T-helper 2 cell treated with Interferon-gamma antibody and Interleukin-4, amounts not matched to agents 5 μg/mL and 100 μg/mL, for 36 hours (primary cell): ENCODE measurements around the gene HMCN1.
"Not testable (repeated sequence)": the region's sequence is repeated elsewhere in the genome, so short reads cannot be mapped to it uniquely, and the experiment has no call there.

Source experiments
- DNase-seq: peaks from one replicate; pipeline ENCODE4 v3.0.0; 2021; ENCODE audit warnings: low spot score
- H3K27ac Mint-ChIP-seq: one replicate; pipeline ENCODE4 v1.8.0; 2021; ENCODE audit warnings: mild to moderate bottlenecking, mixed read lengths
- H3K27me3 Mint-ChIP-seq: one replicate; pipeline ENCODE4 v1.8.0; 2021; ENCODE audit warnings: low read depth, mixed read lengths
- H3K36me3 Mint-ChIP-seq: one replicate; pipeline ENCODE4 v1.8.0; 2021; ENCODE audit warnings: low read depth, mixed read lengths
- H3K4me1 Mint-ChIP-seq: one replicate; pipeline ENCODE4 v1.8.0; 2021; ENCODE audit warnings: low read depth, mixed read lengths
- H3K4me3 Mint-ChIP-seq: one replicate; pipeline ENCODE4 v1.8.0; 2022; ENCODE audit warnings: mild to moderate bottlenecking, moderate library complexity, mixed read lengths
- H3K9me3 Mint-ChIP-seq: one replicate; pipeline ENCODE4 v1.8.0; 2021; ENCODE audit warnings: mixed read lengths

The HMCN1 gene

DNA sequence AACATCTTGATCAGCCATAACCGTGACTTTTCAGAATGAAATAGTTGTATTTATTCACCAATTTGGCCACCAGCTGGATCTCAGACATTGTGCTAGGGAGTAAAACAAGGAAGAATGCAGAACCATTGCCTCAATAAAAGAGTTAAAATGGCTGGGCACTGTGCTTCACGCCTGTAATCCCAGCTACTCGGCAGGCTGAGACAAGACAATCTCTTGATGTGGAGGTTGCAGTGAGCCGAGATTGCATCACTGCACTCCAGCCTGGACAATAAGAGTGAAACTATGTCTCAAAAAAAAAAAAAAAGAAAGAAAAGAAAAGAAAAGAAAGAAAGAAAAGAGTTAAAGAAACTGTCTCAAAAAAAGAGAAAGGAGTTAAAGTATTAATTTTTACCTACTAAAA lies 441.4 kb downstream of the HMCN1 start:
- no peak for DNase-seq
- no peaks in the 10 kb centered on the region for H3K4me1 Mint-ChIP-seq
- H3K9me3 Mint-ChIP-seq, result no peaks in the 10 kb centered on the region
- H3K27me3 Mint-ChIP-seq, result peaks cover 27% of the 10 kb centered on the region
- no peak overlapping the region for H3K4me3 Mint-ChIP-seq
- no peak overlapping the region for H3K27ac Mint-ChIP-seq
- H3K36me3 Mint-ChIP-seq, result no peaks in the 10 kb centered on the region

GRCh38 chr1:186178426-186179043 lies 444.3 kb downstream of the HMCN1 start:
- Mint-ChIP-seq H3K9me3 (no peaks in the 10 kb centered on the region), H3K4me1 (no peaks in the 10 kb centered on the region), H3K4me3 (no peak overlapping the region), H3K27ac (no peak overlapping the region), H3K36me3 (no peaks in the 10 kb centered on the region), H3K27me3 (peaks cover 27% of the 10 kb centered on the region)
- DNase-seq, result no peak

DNA sequence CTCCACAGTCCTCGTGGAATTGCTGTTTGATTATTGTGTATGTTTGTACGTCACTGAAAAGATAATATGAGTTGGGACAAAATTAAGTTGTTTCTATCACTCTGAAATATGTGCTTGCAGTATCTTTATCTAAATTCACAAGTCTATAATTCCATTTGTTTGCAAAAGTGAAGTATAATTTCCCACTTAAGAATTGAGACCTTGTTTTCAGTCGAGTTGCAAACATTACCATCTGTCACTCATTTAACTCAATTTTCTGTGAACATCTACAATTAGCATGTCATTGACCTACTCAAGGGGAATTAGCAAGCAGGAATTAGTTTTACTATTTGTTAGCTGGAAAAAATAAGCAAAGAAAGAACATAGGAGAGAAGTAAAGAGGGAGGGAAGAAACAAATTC lies 445.0 kb downstream of the HMCN1 start:
- Mint-ChIP-seq H3K4me1 (peaks cover 6% of the 10 kb centered on the region), H3K27me3 (peaks cover 27% of the 10 kb centered on the region), H3K9me3 (no peaks in the 10 kb centered on the region), H3K27ac (no peak overlapping the region), H3K36me3 (no peaks in the 10 kb centered on the region), H3K4me3 (no peak overlapping the region)
- DNase-seq, result no peak

- Mint-ChIP-seq H3K9me3 (no peaks in the 10 kb centered on the region), H3K36me3 (no peaks in the 10 kb centered on the region), H3K4me3 (no peak overlapping the region), H3K27me3 (peaks cover 18% of the 10 kb centered on the region), H3K27ac (no peak overlapping the region), H3K4me1 (peaks cover 13% of the 10 kb centered on the region)
- peak; percentile 20 for DNase-seq
These were observed 449.0 kb downstream of the HMCN1 start for GRCh38 chr1:186183219-186183618.

DNA sequence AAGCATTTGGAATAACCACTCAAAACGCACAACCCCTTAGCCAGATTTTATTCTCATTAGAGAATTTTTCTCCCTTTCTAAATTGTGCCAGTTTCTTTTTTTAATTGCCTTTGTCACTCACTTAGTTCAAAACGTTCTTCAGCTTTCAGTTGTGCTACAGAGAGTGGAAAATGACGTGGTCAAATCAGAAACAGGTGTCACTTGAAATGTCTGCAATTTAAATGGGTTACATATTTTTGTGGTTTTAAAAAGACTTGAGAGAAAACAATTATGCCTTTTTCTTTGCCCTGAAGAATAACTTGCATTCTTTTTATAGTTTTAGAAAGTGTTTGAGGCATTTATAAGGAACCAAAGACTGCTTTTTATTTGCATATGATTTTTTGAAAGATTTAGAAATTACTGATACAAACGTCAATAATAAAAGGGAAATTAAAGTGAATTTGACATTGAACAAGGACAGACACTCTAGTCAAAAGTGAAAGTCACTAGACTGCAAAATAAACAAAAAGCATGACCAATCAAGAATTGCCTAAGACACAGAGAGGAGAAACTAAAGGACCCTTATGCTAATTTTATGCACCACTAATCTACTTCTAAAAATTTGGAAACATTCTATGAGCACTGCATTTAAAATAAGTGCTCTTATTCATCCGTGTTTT lies 449.9 kb downstream of the HMCN1 start:
- Mint-ChIP-seq H3K4me3 (no peak overlapping the region), H3K4me1 (peaks cover 15% of the 10 kb centered on the region), H3K27ac (no peak overlapping the region), H3K36me3 (no peaks in the 10 kb centered on the region), H3K27me3 (peaks cover 15% of the 10 kb centered on the region), H3K9me3 (no peaks in the 10 kb centered on the region)
- no peak for DNase-seq

- H3K4me3 Mint-ChIP-seq, H3K36me3 Mint-ChIP-seq, H3K27me3 Mint-ChIP-seq, H3K9me3 Mint-ChIP-seq, H3K27ac Mint-ChIP-seq, DNase-seq: not testable (repeated sequence)
- H3K4me1 Mint-ChIP-seq, result peaks cover 15% of the 10 kb centered on the region
These were observed 452.1 kb downstream of the HMCN1 start for GRCh38 chr1:186186251-186186650.

DNA sequence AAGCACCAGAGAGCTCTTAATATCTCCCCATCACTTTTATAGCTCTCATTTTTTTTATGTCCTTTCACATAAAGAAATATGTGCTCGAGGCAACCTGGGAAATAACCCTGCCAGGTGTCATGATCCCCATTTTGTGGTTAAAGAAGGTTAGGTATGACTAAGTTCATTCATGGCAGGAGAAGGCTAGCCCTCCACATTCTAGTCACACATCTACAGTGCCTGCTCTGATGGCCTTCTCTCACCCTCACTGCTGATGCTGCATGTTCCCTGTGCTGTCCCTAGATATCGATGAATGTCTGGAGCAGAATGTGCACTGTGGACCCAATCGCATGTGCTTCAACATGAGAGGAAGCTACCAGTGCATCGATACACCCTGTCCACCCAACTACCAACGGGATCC lies 453.4 kb downstream of the HMCN1 start:
- H3K27ac Mint-ChIP-seq, result no peak overlapping the region
- H3K36me3 Mint-ChIP-seq, result no peaks in the 10 kb centered on the region
- H3K4me1 Mint-ChIP-seq, result peaks cover 15% of the 10 kb centered on the region
- H3K9me3 Mint-ChIP-seq, result no peaks in the 10 kb centered on the region
- DNase-seq, result no peak
- no peak overlapping the region for H3K4me3 Mint-ChIP-seq
- H3K27me3 Mint-ChIP-seq, result peaks cover 3% of the 10 kb centered on the region

DNA sequence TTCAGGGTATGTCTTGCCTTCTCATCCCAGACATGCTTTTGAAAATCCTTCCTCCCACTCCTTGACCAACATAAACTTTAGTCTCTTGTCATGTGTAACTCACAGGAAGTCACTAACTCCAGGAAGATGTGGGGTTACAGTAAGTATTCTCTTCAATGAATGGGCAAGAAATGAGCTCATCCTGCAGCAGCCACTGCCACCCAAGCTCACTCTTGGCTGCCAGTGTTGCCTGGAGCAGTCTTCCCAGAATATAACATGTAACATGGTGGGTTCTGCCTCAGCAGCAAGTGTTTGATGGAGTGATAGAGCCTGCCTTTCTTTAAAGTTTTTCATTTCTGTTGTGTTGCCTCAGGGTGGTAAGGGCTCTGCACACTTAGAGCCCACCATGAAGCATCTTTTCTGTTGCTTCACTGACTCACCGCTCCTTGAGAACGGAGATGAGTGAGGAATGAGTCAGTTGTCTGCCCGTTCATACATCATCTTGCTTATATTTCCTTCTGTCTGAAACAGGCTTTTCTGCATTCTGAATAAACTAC lies 453.9 kb downstream of the HMCN1 start:
- no peak overlapping the region for H3K27ac Mint-ChIP-seq
- peaks cover 15% of the 10 kb centered on the region for H3K4me1 Mint-ChIP-seq
- no peak overlapping the region for H3K4me3 Mint-ChIP-seq
- no peaks in the 10 kb centered on the region for H3K36me3 Mint-ChIP-seq
- H3K9me3 Mint-ChIP-seq, result no peaks in the 10 kb centered on the region
- peaks cover 3% of the 10 kb centered on the region for H3K27me3 Mint-ChIP-seq
- no peak for DNase-seq

DNA sequence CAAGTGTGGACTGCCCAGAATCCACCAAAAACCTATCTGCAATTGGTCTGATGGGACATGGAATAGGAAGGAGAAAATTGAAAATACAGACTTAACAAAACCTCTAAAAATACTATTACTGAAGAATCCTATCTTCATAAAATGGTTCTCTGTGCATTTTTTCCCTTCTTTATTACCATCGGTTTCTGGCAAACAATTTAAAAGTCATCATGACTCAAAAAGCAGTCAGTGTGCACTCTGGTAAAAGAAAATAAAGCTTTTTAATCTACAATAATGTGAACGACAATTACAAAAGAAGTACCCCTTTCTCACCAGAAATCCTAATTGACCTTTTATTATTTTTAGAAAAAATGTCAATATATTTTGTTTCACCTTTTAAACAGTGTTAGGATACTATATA lies 454.5 kb downstream of the HMCN1 start:
- peaks cover 7% of the 10 kb centered on the region for H3K27me3 Mint-ChIP-seq

DNA sequence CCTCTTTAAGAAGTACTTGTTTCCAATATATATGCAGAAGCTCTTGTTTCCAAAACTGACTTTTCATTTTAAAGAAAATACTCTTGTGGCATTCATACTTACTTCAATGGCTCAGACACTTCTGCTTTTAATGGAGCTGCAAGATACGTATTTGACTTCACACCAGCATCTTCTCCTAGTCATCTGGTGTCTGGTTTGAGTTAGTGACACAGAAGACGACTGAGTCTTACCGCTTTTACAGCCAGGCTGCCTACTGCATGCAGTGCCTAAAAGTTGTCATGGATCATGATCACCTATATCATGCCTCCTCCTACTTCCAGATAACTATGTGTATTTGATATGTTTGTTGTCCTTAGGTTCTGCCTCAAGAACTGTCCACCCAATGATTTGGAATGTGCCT lies 455.0 kb downstream of the HMCN1 start:
- Mint-ChIP-seq H3K36me3 (no peaks in the 10 kb centered on the region), H3K27me3 (peaks cover 7% of the 10 kb centered on the region), H3K9me3 (no peaks in the 10 kb centered on the region), H3K4me3 (no peak overlapping the region), H3K4me1 (peaks cover 10% of the 10 kb centered on the region), H3K27ac (no peak overlapping the region)
- DNase-seq, result no peak

More for the DNA sequence above, 454.5 kb downstream of the HMCN1 start:
- Mint-ChIP-seq H3K9me3 (no peaks in the 10 kb centered on the region), H3K27ac (no peak overlapping the region), H3K36me3 (no peaks in the 10 kb centered on the region), H3K4me3 (no peak overlapping the region), H3K4me1 (peaks cover 13% of the 10 kb centered on the region)
- no peak for DNase-seq

DNA sequence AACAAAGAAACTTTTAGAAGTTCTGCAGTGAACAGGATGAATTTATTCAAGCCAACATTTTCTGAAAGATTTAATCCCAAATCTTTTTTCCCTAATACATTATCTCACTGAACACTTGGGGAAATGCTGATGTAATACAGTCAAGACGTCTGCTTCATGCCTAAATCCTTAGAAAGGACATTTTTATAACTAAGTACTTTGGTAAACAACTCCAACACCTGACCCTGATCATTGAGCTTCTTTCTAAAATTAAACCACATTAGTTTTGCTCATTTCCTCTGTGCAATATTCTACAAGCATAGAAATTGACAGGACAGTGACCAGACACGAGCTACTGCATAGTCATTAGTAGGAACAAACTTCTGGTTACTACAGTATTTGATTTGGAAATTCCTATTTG lies 457.3 kb downstream of the HMCN1 start:
- DNase-seq, result no peak
- peaks cover 8% of the 10 kb centered on the region for H3K4me1 Mint-ChIP-seq
- H3K27ac Mint-ChIP-seq, result no peak overlapping the region
- peaks cover 10% of the 10 kb centered on the region for H3K27me3 Mint-ChIP-seq
- no peaks in the 10 kb centered on the region for H3K36me3 Mint-ChIP-seq
- no peak overlapping the region for H3K4me3 Mint-ChIP-seq
- no peaks in the 10 kb centered on the region for H3K9me3 Mint-ChIP-seq

- peaks cover 2% of the 10 kb centered on the region for H3K4me1 Mint-ChIP-seq
- DNase-seq, result no peak
- H3K4me3 Mint-ChIP-seq, result no peak overlapping the region
- no peak overlapping the region for H3K27ac Mint-ChIP-seq
- no peaks in the 10 kb centered on the region for H3K9me3 Mint-ChIP-seq
- peaks cover 17% of the 10 kb centered on the region for H3K27me3 Mint-ChIP-seq
- H3K36me3 Mint-ChIP-seq, result no peaks in the 10 kb centered on the region
These were observed 459.0 kb downstream of the HMCN1 start for GRCh38 chr1:186193224-186193623.

DNA sequence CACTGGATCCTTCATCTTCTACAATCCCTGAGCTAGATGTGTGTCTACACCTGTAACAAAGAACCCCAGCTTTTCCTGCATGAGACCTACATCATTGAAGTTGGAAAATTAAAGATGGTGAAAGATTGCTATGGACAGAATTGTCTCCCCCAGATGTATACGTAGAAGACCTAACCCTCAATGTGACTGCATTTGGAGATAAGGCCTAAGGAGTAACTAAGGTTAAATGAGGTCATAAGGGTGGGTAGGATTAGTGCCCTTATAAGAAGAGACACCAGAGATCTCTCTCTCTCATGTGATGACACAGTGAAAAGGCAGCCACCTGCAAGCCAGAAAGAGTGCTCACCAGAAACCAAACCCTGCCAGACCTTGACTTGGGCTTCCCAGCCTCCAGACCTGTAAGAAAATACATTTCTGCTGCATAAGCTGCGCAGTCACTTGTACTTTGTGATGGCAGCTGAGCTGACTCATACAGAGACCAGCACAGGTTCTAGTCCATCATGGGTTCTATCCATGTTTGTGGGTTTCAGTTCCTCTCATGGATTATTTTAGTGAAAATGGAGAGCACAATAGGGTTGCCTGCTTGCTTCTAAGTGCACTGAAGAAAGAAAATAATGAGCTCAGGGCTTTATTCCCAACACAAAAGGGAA lies 460.0 kb downstream of the HMCN1 start:
- Mint-ChIP-seq H3K4me1 (no peaks in the 10 kb centered on the region), H3K9me3 (no peaks in the 10 kb centered on the region), H3K27me3 (peaks cover 18% of the 10 kb centered on the region), H3K4me3 (no peak overlapping the region), H3K36me3 (no peaks in the 10 kb centered on the region), H3K27ac (no peak overlapping the region)
- no peak for DNase-seq

- DNase-seq, result no peak
- Mint-ChIP-seq H3K27me3 (peaks cover 15% of the 10 kb centered on the region), H3K4me3 (no peak overlapping the region), H3K36me3 (no peaks in the 10 kb centered on the region), H3K4me1 (no peaks in the 10 kb centered on the region), H3K27ac (no peak overlapping the region), H3K9me3 (no peaks in the 10 kb centered on the region)
These were observed 461.3 kb downstream of the HMCN1 start for GRCh38 chr1:186195377-186195931.
